Measurements from ENCODE around the gene ACTN3. TPM values are rescaled to one million over a fixed set of nuclear protein-coding genes. Genes with fewer than 3 reads are reported as not detected.
"Not testable (repeated sequence)": the region's sequence is repeated elsewhere in the genome, so short reads cannot be mapped to it uniquely, and the experiment has no call there.

ACTN3 gene
- total RNA-seq, 2 donors from 2014 or later, result 0.10 to 0.15 TPM

- DNase-seq (no peak), ATAC-seq (no peak)
- intact Hi-C loops (cut with DNase I), result no loop called here
These were observed 15.6 kb downstream of the ACTN3 start for GRCh38 chr11:66562275-66562674.

GRCh38 chr11:66562907-66563583 lies 16.3 kb downstream of the ACTN3 start:
- intact Hi-C loops (cut with DNase I), result no loop called here
- no peak for DNase-seq
- no peak for ATAC-seq

GRCh38 chr11:66563832-66564231 lies 17.1 kb downstream of the ACTN3 start:
- no peak for DNase-seq
- intact Hi-C loops (cut with DNase I), result no loop called here

GRCh38 chr11:66564538-66564937 lies 17.8 kb downstream of the ACTN3 start:
- ATAC-seq (no peak), DNase-seq (no peak)
- intact Hi-C loops (cut with DNase I), result no loop called here

More at GRCh38 chr11:66563832-66564231, 17.1 kb downstream of the ACTN3 start:
- no peak for ATAC-seq

- ATAC-seq (no peak), DNase-seq (no peak)
- intact Hi-C loops (cut with DNase I), result no loop called here
These were observed 18.3 kb downstream of the ACTN3 start for GRCh38 chr11:66564984-66565383.

- no peak for ATAC-seq
- intact Hi-C loops (cut with DNase I), result no loop called here
These were observed 19.5 kb downstream of the ACTN3 start for GRCh38 chr11:66566221-66566620.

GRCh38 chr11:66567787-66568123 lies 21.1 kb downstream of the ACTN3 start:
- ATAC-seq (peak in 1 of 2 donors; percentile 39), DNase-seq (no peak)
- intact Hi-C loops (cut with DNase I), result no loop called here

More at GRCh38 chr11:66566221-66566620, 19.5 kb downstream of the ACTN3 start:
- DNase-seq, result no peak

GRCh38 chr11:66568124-66568916 lies 21.6 kb downstream of the ACTN3 start, which contains the start of gene CTSF:
TSS of gene CTSF (minus strand) at chr11:66568606. CDS start at chr11:66568486, 120 bp downstream.
- peak; percentile 90 for DNase-seq
- intact Hi-C loops (cut with DNase I), result no loop called here
- ATAC-seq, result peak; percentile 98

- DNase-seq (no peak), ATAC-seq (no peak)
- intact Hi-C loops (cut with DNase I), result no loop called here
These were observed 22.4 kb downstream of the ACTN3 start for GRCh38 chr11:66569076-66569475.

- intact Hi-C loops (cut with DNase I), result loop anchor here (10.0 kb wide), 1 partner anchor 265 kb away; no protein-coding TSS in a partner anchor
These were observed 23.6 kb downstream of the ACTN3 start for GRCh38 chr11:66570079-66570849.

GRCh38 chr11:66570850-66571180 lies 24.1 kb downstream of the ACTN3 start:
- ATAC-seq (no peak), DNase-seq (no peak)
- intact Hi-C loops (cut with DNase I), result loop anchor here (10.0 kb wide), 1 partner anchor 264 kb away; no protein-coding TSS in a partner anchor

More at GRCh38 chr11:66570079-66570849, 23.6 kb downstream of the ACTN3 start:
- DNase-seq (no peak), ATAC-seq (no peak)

GRCh38 chr11:66579017-66579606 lies 32.4 kb downstream of the ACTN3 start:
- intact Hi-C loops (cut with DNase I), result loop anchor here (1.0 to 10.0 kb wide), 3 partner anchors 99 to 256 kb away; no protein-coding TSS in a partner anchor
- peak; percentile 88 for DNase-seq
- peak; percentile 92 to 96 for ATAC-seq

GRCh38 chr11:66580803-66581202 lies 34.1 kb downstream of the ACTN3 start:
- ATAC-seq (no peak), DNase-seq (no peak)
- intact Hi-C loops (cut with DNase I), result no loop called here

- intact Hi-C loops (cut with DNase I), result no loop called here
- no peak for DNase-seq
- no peak for ATAC-seq
These were observed 34.6 kb downstream of the ACTN3 start for GRCh38 chr11:66581261-66581660.

GRCh38 chr11:66582565-66583147 lies 36.0 kb downstream of the ACTN3 start:
- DNase-seq; intact Hi-C loops (cut with DNase I); ATAC-seq: not testable (repeated sequence)

- ATAC-seq, result not testable (repeated sequence)
These were observed 38.7 kb downstream of the ACTN3 start for GRCh38 chr11:66585447-66585846.

GRCh38 chr11:66586136-66586535 lies 39.4 kb downstream of the ACTN3 start:
- intact Hi-C loops (cut with DNase I), result no loop called here
- ATAC-seq (no peak), DNase-seq (no peak)

More at GRCh38 chr11:66585447-66585846, 38.7 kb downstream of the ACTN3 start:
- intact Hi-C loops (cut with DNase I); DNase-seq: not testable (repeated sequence)

GRCh38 chr11:66589315-66589714 lies 42.6 kb downstream of the ACTN3 start:
- intact Hi-C loops (cut with DNase I); ATAC-seq; DNase-seq: not testable (repeated sequence)

Measured in left cardiac atrium (tissue), 4 donors.